WTC11 (cell line): ENCODE data around the gene MGAT3. TPM values are rescaled to one million over a fixed set of nuclear protein-coding genes. Genes with fewer than 3 reads are reported as not detected.

Experiments
- ATAC-seq: fragments of 200-7000 bp; cut with Tn5 transposase; 2 replicates; pipeline ENCODE4 v1.10.0; 2021; ENCODE audit warnings: mild to moderate bottlenecking, moderate library complexity
- CTCF ChIA-PET: fragments of 300-600 bp; sonication (Branson Sonifier 250); formaldehyde crosslinking; loops from one replicate; lab custom pipeline; 2021; ENCODE audit warnings: antibody characterized with exemption; lab: Charles Lee
- POLR2A ChIA-PET: fragments of 350-600 bp; sonication (Branson Sonifier 250); formaldehyde crosslinking; loops from one replicate; lab custom pipeline; 2021; ENCODE audit warnings: antibody characterized with exemption; lab: Charles Lee
- DNase-seq: peaks from one replicate; pipeline ENCODE4 v3.0.0; 2021; ENCODE audit warnings: low spot score
- H3K27ac Mint-ChIP-seq: 2 replicates; pipeline ENCODE4 v1.8.0; 2021; ENCODE audit warnings: mixed read lengths
- H3K27me3 Mint-ChIP-seq: 2 replicates; pipeline ENCODE4 v1.8.0; 2021; ENCODE audit warnings: low read depth, mild to moderate bottlenecking, moderate library complexity, mixed read lengths
- H3K36me3 Mint-ChIP-seq: 2 replicates; pipeline ENCODE4 v1.8.0; 2021; ENCODE audit warnings: mixed read lengths
- H3K4me1 Mint-ChIP-seq: 2 replicates; pipeline ENCODE4 v1.8.0; 2022; ENCODE audit warnings: mixed read lengths
- H3K4me3 Mint-ChIP-seq: 2 replicates; pipeline ENCODE4 v1.8.0; 2021; ENCODE audit warnings: mild to moderate bottlenecking, moderate library complexity, mixed read lengths
- H3K9me3 Mint-ChIP-seq: 2 replicates; pipeline ENCODE4 v1.8.0; 2021; ENCODE audit warnings: mixed read lengths
- ATF2 ChIP-seq: sonication (generic); formaldehyde crosslinking; IDR thresholded peaks from 2 replicates; pipeline ENCODE4 v1.8.1; 2022; ENCODE audit warnings: low read depth, missing genetic modification reagents, borderline replicate concordance
- CREM ChIP-seq: sonication (generic); formaldehyde crosslinking; IDR thresholded peaks from 2 replicates; pipeline ENCODE4 v1.8.1; 2022; ENCODE audit warnings: mild to moderate bottlenecking, missing genetic modification reagents, moderate library complexity
- ETV6 ChIP-seq: sonication (generic); formaldehyde crosslinking; IDR thresholded peaks from 2 replicates; pipeline ENCODE4 v1.8.1; 2022; ENCODE audit warnings: mild to moderate bottlenecking, missing genetic modification reagents
- HMGA2 ChIP-seq: fragments of 250-450 bp; sonication (Bioruptor Pico); IDR thresholded peaks from 2 replicates; pipeline ENCODE4 v1.4.0; 2021; ENCODE audit warnings: mild to moderate bottlenecking, moderate library complexity
- IRF2 ChIP-seq: sonication (generic); formaldehyde crosslinking; IDR thresholded peaks from 2 replicates; pipeline ENCODE4 v1.8.0; 2022; ENCODE audit warnings: low read depth, missing genetic modification reagents, borderline replicate concordance
- JUN ChIP-seq: sonication (generic); formaldehyde crosslinking; IDR thresholded peaks from 2 replicates; pipeline ENCODE4 v1.8.0; 2023; ENCODE audit warnings: mild to moderate bottlenecking, missing genetic modification reagents
- NFATC4 ChIP-seq: fragments of 250-450 bp; sonication (Bioruptor Pico); IDR thresholded peaks from 2 replicates; pipeline ENCODE4 v1.9.0; 2021; ENCODE audit warnings: mild to moderate bottlenecking
- NR1H2 ChIP-seq: sonication (generic); formaldehyde crosslinking; IDR thresholded peaks from 2 replicates; pipeline ENCODE4 v1.9.0; 2021; ENCODE audit warnings: mild to moderate bottlenecking, moderate library complexity, missing genetic modification reagents
- PRRX2 ChIP-seq: fragments of 250-450 bp; sonication (Bioruptor Pico); IDR thresholded peaks from 2 replicates; pipeline ENCODE4 v1.8.0; 2021; ENCODE audit warnings: mild to moderate bottlenecking
- RELA ChIP-seq: sonication (generic); formaldehyde crosslinking; IDR thresholded peaks from 2 replicates; pipeline ENCODE4 v1.8.1; 2022; ENCODE audit warnings: missing genetic modification reagents, mild to moderate bottlenecking, borderline replicate concordance
- TEAD1 ChIP-seq: sonication (generic); formaldehyde crosslinking; IDR thresholded peaks from 2 replicates; pipeline ENCODE4 v1.8.0; 2022; ENCODE audit warnings: mild to moderate bottlenecking, missing genetic modification reagents
- TP53 ChIP-seq: sonication (generic); formaldehyde crosslinking; IDR thresholded peaks from 2 replicates; pipeline ENCODE4 v1.8.1; 2023; ENCODE audit warnings: mild to moderate bottlenecking, missing genetic modification reagents
- ZNF219 ChIP-seq: sonication (generic); formaldehyde crosslinking; IDR thresholded peaks from 2 replicates; pipeline ENCODE4 v1.8.0; 2023; ENCODE audit warnings: missing genetic modification reagents, mild to moderate bottlenecking, borderline replicate concordance
- ZNF232 ChIP-seq: sonication (generic); formaldehyde crosslinking; IDR thresholded peaks from 2 replicates; pipeline ENCODE4 v1.8.0; 2022; ENCODE audit warnings: mild to moderate bottlenecking, missing genetic modification reagents
- ZNF281 ChIP-seq: sonication (generic); formaldehyde crosslinking; IDR thresholded peaks from 2 replicates; pipeline ENCODE4 v1.8.0; 2023; ENCODE audit warnings: mild to moderate bottlenecking, missing genetic modification reagents
- ZNF512 ChIP-seq: sonication (generic); formaldehyde crosslinking; IDR thresholded peaks from 2 replicates; pipeline ENCODE4 v1.8.1; 2022; ENCODE audit warnings: missing genetic modification reagents, borderline replicate concordance
- total RNA-seq: library from RNA; stranded (reverse); gene quantifications from 3 replicates; pipeline ENCODE4 v1.2.3, GENCODE V29; 2021
- TF ChIP-seq, protein P1 (sequence below): fragments of 250-450 bp; sonication (Bioruptor Pico); IDR thresholded peaks from 2 replicates; pipeline ENCODE4 v1.9.0; 2021; ENCODE audit warnings: mild to moderate bottlenecking
- TF ChIP-seq, protein P2 (sequence below): sonication (generic); formaldehyde crosslinking; IDR thresholded peaks from 2 replicates; pipeline ENCODE4 v1.8.1; 2022; ENCODE audit warnings: mild to moderate bottlenecking, missing genetic modification reagents, moderate library complexity, borderline replicate concordance
- TF ChIP-seq, protein P3 (sequence below): sonication (generic); formaldehyde crosslinking; IDR thresholded peaks from 2 replicates; pipeline ENCODE4 v1.8.0; 2022; ENCODE audit warnings: mild to moderate bottlenecking, missing genetic modification reagents
- TF ChIP-seq, protein P4 (sequence below): sonication (generic); formaldehyde crosslinking; IDR thresholded peaks from 2 replicates; pipeline ENCODE4 v1.8.1; 2023; ENCODE audit warnings: mild to moderate bottlenecking, missing genetic modification reagents, borderline replicate concordance
- TF ChIP-seq, protein P5 (sequence below): sonication (generic); formaldehyde crosslinking; IDR thresholded peaks from 2 replicates; pipeline ENCODE4 v1.8.0; 2022; ENCODE audit warnings: mild to moderate bottlenecking, missing genetic modification reagents

The MGAT3 gene
- total RNA-seq, 1 experiment from 2014 or later: 11.4 TPM

- H3K4me1 Mint-ChIP-seq: peaks cover 23% of the 10 kb centered on the region
- peak; percentile 39 for ATAC-seq
- H3K36me3 Mint-ChIP-seq: no peaks in the 10 kb centered on the region
- ChIA-PET CTCF (interaction anchor here (0.6 to 2.7 kb wide), 13 partner anchors 9 to 135 kb away, joined by 3 to 14 read pairs (median 5); partner anchors contain the start of genes MIEF1 and TAB1), POLR2A (no interaction called here)
- no peak overlapping the region for H3K4me3 Mint-ChIP-seq
- no peaks in the 10 kb centered on the region for H3K27me3 Mint-ChIP-seq
- no peaks in the 10 kb centered on the region for H3K9me3 Mint-ChIP-seq
- DNase-seq: peak; percentile 70
- H3K27ac Mint-ChIP-seq: no peak overlapping the region
- TF ChIP-seq, protein P1, sequence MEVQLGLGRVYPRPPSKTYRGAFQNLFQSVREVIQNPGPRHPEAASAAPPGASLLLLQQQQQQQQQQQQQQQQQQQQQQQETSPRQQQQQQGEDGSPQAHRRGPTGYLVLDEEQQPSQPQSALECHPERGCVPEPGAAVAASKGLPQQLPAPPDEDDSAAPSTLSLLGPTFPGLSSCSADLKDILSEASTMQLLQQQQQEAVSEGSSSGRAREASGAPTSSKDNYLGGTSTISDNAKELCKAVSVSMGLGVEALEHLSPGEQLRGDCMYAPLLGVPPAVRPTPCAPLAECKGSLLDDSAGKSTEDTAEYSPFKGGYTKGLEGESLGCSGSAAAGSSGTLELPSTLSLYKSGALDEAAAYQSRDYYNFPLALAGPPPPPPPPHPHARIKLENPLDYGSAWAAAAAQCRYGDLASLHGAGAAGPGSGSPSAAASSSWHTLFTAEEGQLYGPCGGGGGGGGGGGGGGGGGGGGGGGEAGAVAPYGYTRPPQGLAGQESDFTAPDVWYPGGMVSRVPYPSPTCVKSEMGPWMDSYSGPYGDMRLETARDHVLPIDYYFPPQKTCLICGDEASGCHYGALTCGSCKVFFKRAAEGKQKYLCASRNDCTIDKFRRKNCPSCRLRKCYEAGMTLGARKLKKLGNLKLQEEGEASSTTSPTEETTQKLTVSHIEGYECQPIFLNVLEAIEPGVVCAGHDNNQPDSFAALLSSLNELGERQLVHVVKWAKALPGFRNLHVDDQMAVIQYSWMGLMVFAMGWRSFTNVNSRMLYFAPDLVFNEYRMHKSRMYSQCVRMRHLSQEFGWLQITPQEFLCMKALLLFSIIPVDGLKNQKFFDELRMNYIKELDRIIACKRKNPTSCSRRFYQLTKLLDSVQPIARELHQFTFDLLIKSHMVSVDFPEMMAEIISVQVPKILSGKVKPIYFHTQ (CRISPR knock-in tag): no peak
- no peak for TF ChIP-seq ZNF512 (CRISPR knock-in tag)
- TF ChIP-seq HMGA2: no peak
- no peak for TF ChIP-seq NFATC4 (CRISPR knock-in tag)
- TF ChIP-seq CREM (CRISPR knock-in tag): no peak
- no peak for TF ChIP-seq TP53 (CRISPR knock-in tag)
- TF ChIP-seq ZNF232: peak; percentile 75; the same call in 1 of the 2 replicates
- TF ChIP-seq, protein P2, sequence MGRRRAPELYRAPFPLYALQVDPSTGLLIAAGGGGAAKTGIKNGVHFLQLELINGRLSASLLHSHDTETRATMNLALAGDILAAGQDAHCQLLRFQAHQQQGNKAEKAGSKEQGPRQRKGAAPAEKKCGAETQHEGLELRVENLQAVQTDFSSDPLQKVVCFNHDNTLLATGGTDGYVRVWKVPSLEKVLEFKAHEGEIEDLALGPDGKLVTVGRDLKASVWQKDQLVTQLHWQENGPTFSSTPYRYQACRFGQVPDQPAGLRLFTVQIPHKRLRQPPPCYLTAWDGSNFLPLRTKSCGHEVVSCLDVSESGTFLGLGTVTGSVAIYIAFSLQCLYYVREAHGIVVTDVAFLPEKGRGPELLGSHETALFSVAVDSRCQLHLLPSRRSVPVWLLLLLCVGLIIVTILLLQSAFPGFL (CRISPR knock-in tag): no peak
- TF ChIP-seq ATF2 (CRISPR knock-in tag): no peak
- TF ChIP-seq, protein P3, sequence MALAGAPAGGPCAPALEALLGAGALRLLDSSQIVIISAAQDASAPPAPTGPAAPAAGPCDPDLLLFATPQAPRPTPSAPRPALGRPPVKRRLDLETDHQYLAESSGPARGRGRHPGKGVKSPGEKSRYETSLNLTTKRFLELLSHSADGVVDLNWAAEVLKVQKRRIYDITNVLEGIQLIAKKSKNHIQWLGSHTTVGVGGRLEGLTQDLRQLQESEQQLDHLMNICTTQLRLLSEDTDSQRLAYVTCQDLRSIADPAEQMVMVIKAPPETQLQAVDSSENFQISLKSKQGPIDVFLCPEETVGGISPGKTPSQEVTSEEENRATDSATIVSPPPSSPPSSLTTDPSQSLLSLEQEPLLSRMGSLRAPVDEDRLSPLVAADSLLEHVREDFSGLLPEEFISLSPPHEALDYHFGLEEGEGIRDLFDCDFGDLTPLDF (CRISPR knock-in tag): no peak
- TF ChIP-seq, protein P4, sequence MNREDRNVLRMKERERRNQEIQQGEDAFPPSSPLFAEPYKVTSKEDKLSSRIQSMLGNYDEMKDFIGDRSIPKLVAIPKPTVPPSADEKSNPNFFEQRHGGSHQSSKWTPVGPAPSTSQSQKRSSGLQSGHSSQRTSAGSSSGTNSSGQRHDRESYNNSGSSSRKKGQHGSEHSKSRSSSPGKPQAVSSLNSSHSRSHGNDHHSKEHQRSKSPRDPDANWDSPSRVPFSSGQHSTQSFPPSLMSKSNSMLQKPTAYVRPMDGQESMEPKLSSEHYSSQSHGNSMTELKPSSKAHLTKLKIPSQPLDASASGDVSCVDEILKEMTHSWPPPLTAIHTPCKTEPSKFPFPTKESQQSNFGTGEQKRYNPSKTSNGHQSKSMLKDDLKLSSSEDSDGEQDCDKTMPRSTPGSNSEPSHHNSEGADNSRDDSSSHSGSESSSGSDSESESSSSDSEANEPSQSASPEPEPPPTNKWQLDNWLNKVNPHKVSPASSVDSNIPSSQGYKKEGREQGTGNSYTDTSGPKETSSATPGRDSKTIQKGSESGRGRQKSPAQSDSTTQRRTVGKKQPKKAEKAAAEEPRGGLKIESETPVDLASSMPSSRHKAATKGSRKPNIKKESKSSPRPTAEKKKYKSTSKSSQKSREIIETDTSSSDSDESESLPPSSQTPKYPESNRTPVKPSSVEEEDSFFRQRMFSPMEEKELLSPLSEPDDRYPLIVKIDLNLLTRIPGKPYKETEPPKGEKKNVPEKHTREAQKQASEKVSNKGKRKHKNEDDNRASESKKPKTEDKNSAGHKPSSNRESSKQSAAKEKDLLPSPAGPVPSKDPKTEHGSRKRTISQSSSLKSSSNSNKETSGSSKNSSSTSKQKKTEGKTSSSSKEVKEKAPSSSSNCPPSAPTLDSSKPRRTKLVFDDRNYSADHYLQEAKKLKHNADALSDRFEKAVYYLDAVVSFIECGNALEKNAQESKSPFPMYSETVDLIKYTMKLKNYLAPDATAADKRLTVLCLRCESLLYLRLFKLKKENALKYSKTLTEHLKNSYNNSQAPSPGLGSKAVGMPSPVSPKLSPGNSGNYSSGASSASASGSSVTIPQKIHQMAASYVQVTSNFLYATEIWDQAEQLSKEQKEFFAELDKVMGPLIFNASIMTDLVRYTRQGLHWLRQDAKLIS: no peak
- no peak for TF ChIP-seq PRRX2 (CRISPR knock-in tag)
- no peak for TF ChIP-seq JUN (CRISPR knock-in tag)
- no peak for TF ChIP-seq RELA
- no peak for TF ChIP-seq ZNF281
- TF ChIP-seq ETV6 (CRISPR knock-in tag): 0 out of 2 replicates have a peak, but pooled peaks have one; percentile 35
- 0 out of 2 replicates have a peak, but pooled peaks have one; percentile 72 for TF ChIP-seq ZNF219
- TF ChIP-seq NR1H2 (CRISPR knock-in tag): no peak
- no peak for TF ChIP-seq IRF2 (CRISPR knock-in tag)
- TF ChIP-seq TEAD1 (CRISPR knock-in tag): peak; percentile 54; the same call in 1 of the 2 replicates
- TF ChIP-seq, protein P5, sequence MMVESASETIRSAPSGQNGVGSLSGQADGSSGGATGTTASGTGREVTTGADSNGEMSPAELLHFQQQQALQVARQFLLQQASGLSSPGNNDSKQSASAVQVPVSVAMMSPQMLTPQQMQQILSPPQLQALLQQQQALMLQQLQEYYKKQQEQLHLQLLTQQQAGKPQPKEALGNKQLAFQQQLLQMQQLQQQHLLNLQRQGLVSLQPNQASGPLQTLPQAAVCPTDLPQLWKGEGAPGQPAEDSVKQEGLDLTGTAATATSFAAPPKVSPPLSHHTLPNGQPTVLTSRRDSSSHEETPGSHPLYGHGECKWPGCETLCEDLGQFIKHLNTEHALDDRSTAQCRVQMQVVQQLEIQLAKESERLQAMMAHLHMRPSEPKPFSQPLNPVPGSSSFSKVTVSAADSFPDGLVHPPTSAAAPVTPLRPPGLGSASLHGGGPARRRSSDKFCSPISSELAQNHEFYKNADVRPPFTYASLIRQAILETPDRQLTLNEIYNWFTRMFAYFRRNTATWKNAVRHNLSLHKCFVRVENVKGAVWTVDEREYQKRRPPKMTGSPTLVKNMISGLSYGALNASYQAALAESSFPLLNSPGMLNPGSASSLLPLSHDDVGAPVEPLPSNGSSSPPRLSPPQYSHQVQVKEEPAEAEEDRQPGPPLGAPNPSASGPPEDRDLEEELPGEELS: no peak; the same call in 1 of the 2 replicates
Observed at GRCh38 chr22:39478441-39478850, 21.6 kb downstream of the MGAT3 start.
